GM18951 (cell line): ENCODE measurements around the gene ADAM22.
"Not testable (repeated sequence)": the region's sequence is repeated elsewhere in the genome, so short reads cannot be mapped to it uniquely, and the experiment has no call there.

Experiments
- POLR2A ChIP-seq: IDR thresholded peaks from 4 replicates; pipeline ENCODE4 v1.6.1; 2011; ENCODE audit warnings: mild to moderate bottlenecking; ENCODE audit not compliant: insufficient read length, insufficient read depth; ENCODE audit errors: extremely low read depth
- in situ Hi-C: fragments of 300-500 bp; cut with MboI; formaldehyde crosslinking; loops from one replicate; pipeline ENCODE4 v1.12.0; 2022; ENCODE audit warnings: low sequenced_read_pairs, mixed read lengths, inconsistent platforms; ENCODE audit not compliant: unreplicated experiment

The ADAM22 gene

GRCh38 chr7:87933953-87934698, at the start of gene ADAM22:
TSS of gene ADAM22 (plus strand) at chr7:87934251. CDS start at chr7:87934466, 215 bp downstream.
- in situ Hi-C loops: no loop called here
- TF ChIP-seq POLR2A: peak; percentile 96

- in situ Hi-C loops: no loop called here
- TF ChIP-seq POLR2A: no peak
Observed at GRCh38 chr7:87885018-87885417, 49.0 kb upstream of the ADAM22 start.

- in situ Hi-C loops: no loop called here
- TF ChIP-seq POLR2A: no peak
Observed at GRCh38 chr7:87886875-87887274, 47.2 kb upstream of the ADAM22 start.

- TF ChIP-seq POLR2A: no peak
- in situ Hi-C loops: no loop called here
Observed at GRCh38 chr7:87895363-87895762, 38.7 kb upstream of the ADAM22 start.

- TF ChIP-seq POLR2A: no peak
Observed at GRCh38 chr7:87899255-87899654, 34.8 kb upstream of the ADAM22 start.

GRCh38 chr7:87907136-87907906, 26.7 kb upstream of the ADAM22 start:
- in situ Hi-C loops: not testable (repeated sequence)

More at GRCh38 chr7:87899255-87899654, 34.8 kb upstream of the ADAM22 start:
- in situ Hi-C loops: no loop called here

- in situ Hi-C loops: not testable (repeated sequence)
Observed at GRCh38 chr7:87908814-87909213, 25.2 kb upstream of the ADAM22 start.

- no peak for TF ChIP-seq POLR2A
- in situ Hi-C loops: no loop called here
Observed at GRCh38 chr7:87912121-87912520, 21.9 kb upstream of the ADAM22 start.

GRCh38 chr7:87918740-87919139, 15.3 kb upstream of the ADAM22 start:
- no peak for TF ChIP-seq POLR2A
- in situ Hi-C loops: no loop called here

- no peak for TF ChIP-seq POLR2A
- in situ Hi-C loops: no loop called here
Observed at GRCh38 chr7:87919875-87920274, 14.2 kb upstream of the ADAM22 start.

GRCh38 chr7:87920578-87920977, 13.5 kb upstream of the ADAM22 start:
- TF ChIP-seq POLR2A: no peak
- in situ Hi-C loops: no loop called here

GRCh38 chr7:87922759-87923395, 11.2 kb upstream of the ADAM22 start:
- in situ Hi-C loops: not testable (repeated sequence)

GRCh38 chr7:87926581-87927461, 7.2 kb upstream of the ADAM22 start:
- TF ChIP-seq POLR2A: peak; percentile 70
- in situ Hi-C loops: no loop called here
